Endothelial cell of umbilical vein (primary cell): ENCODE results near the gene MACROH2A1. TPM values are rescaled to one million over a fixed set of nuclear protein-coding genes. Genes with fewer than 3 reads are reported as not detected.

Source experiments
- BruUV-seq: library from RNA; stranded (reverse); fragments of 400-500 nt; replicated peaks from 2 replicates; lab custom pipeline; 2021; lab: Mats Ljungman, UMichigan
- CTCF ChIA-PET: fragments of 300-600, 350-600 bp; sonication (Branson Sonifier 250); formaldehyde crosslinking; loops from one replicate; lab custom pipeline; 2021; ENCODE audit warnings: antibody characterized with exemption, inconsistent platforms; lab: Charles Lee
- POLR2A ChIA-PET: fragments of 300-600, 350-600 bp; sonication (Branson Sonifier 250); formaldehyde crosslinking; loops from one replicate; lab custom pipeline; 2021; ENCODE audit warnings: antibody characterized with exemption, inconsistent platforms; lab: Charles Lee
- DNase-seq: peaks from one replicate; pipeline ENCODE4 v3.0.0-alpha.2; 2011; ENCODE audit warnings: low read depth, low spot score
- FAIRE-seq: peaks from 2 replicates; lab custom pipeline; 2011; peaks lifted over from hg19 to GRCh38; lab: Jason Lieb, UNC
- H2AFZ ChIP-seq: 2 replicates; pipeline ENCODE4 v1.6.0; 2012; ENCODE audit warnings: low read depth, low read length, control low read depth, inconsistent platforms
- H3K27ac ChIP-seq: 2 replicates; pipeline ENCODE4 v1.5.1; 2011; ENCODE audit warnings: low read depth, mild to moderate bottlenecking, control low read depth, low read length, moderate library complexity; ENCODE audit not compliant: insufficient read depth
- H3K27me3 ChIP-seq, 2 experiments: 2 replicates each; pipeline versions ENCODE4 v1.6.0 to v1.6.1; 2011; ENCODE audit warnings: low read length in 2 of 2, mixed read lengths in 1 of 2; ENCODE audit not compliant: control insufficient read depth in 2 of 2, insufficient read depth in 2 of 2
- H3K36me3 ChIP-seq, 2 experiments: 2 replicates in 1 of 2; 3 replicates in 1 of 2; pipeline ENCODE4 v1.5.1; 2011; ENCODE audit warnings: low read length in 2 of 2, mild to moderate bottlenecking in 1 of 2, moderate library complexity in 1 of 2; ENCODE audit not compliant: control insufficient read depth in 2 of 2, insufficient read depth in 2 of 2; ENCODE audit errors: extremely low read depth in 1 of 2
- H3K4me1 ChIP-seq: 3 replicates; pipeline ENCODE4 v1.5.1; 2011; ENCODE audit warnings: mild to moderate bottlenecking, low read length; ENCODE audit not compliant: control insufficient read depth, insufficient read depth; ENCODE audit errors: extremely low read depth
- H3K4me2 ChIP-seq: 2 replicates; pipeline ENCODE4 v1.6.1; 2011; ENCODE audit warnings: low read length, control low read depth, mixed read lengths; ENCODE audit not compliant: insufficient read depth
- H3K4me3 ChIP-seq, 3 experiments: fragments of 200-600 bp in 1 of 3; sonication (generic), shearing (Covaris generic) in 1 of 3; replicated peaks in 1 of 3; 2 replicates each; pipeline ENCODE4 v1.5.1; 2011 to 2016; ENCODE audit warnings: control low read depth in 3 of 3, low read length in 3 of 3, mild to moderate bottlenecking in 2 of 3, inconsistent platforms in 1 of 3, low read depth in 1 of 3, moderate library complexity in 1 of 3; ENCODE audit not compliant: insufficient read depth in 1 of 3
- H3K79me2 ChIP-seq: 2 replicates; pipeline ENCODE4 v1.6.0; 2012; ENCODE audit warnings: low read length, inconsistent platforms; ENCODE audit not compliant: control insufficient read depth, insufficient read depth
- H3K9ac ChIP-seq: replicated peaks from 2 replicates; pipeline ENCODE3; 2011; ENCODE audit warnings: low read length, control low read depth; ENCODE audit not compliant: insufficient read depth; ENCODE audit errors: extremely low read depth
- H3K9me1 ChIP-seq: replicated peaks from 3 replicates; pipeline ENCODE4 v1.6.0; 2011; ENCODE audit warnings: mild to moderate bottlenecking, low read length; ENCODE audit not compliant: control insufficient read depth, insufficient read depth; ENCODE audit errors: extremely low read depth
- H3K9me3 ChIP-seq: replicated peaks from 2 replicates; pipeline ENCODE4 v1.5.1; 2012; ENCODE audit warnings: low read length, inconsistent platforms; ENCODE audit not compliant: control insufficient read depth, insufficient read depth
- H4K20me1 ChIP-seq: replicated peaks from 2 replicates; pipeline ENCODE3; 2011; ENCODE audit warnings: mild to moderate bottlenecking, low read length; ENCODE audit not compliant: control insufficient read depth, insufficient read depth; ENCODE audit errors: extremely low read depth
- EZH2 ChIP-seq: IDR thresholded peaks from 2 replicates; pipeline ENCODE4 v1.6.1; 2012; ENCODE audit warnings: borderline replicate concordance, low read depth, mild to moderate bottlenecking, moderate library complexity, low read length, inconsistent platforms; ENCODE audit not compliant: severe bottlenecking
- FOS ChIP-seq: IDR thresholded peaks from 2 replicates; pipeline ENCODE4 v1.6.1; 2011; ENCODE audit warnings: mild to moderate bottlenecking, low read length, moderate library complexity, borderline replicate concordance; ENCODE audit not compliant: insufficient read depth
- GATA2 ChIP-seq: IDR thresholded peaks from 2 replicates; pipeline ENCODE4 v1.7.0; 2011; ENCODE audit warnings: low read depth, mild to moderate bottlenecking, moderate library complexity, mixed read lengths, low read length; ENCODE audit not compliant: insufficient read length, insufficient read depth
- JUN ChIP-seq: IDR thresholded peaks from 2 replicates; pipeline ENCODE4 v1.6.1; 2011; ENCODE audit warnings: borderline replicate concordance, low read depth; ENCODE audit not compliant: insufficient read length, insufficient read depth
- MYC ChIP-seq: IDR thresholded peaks from one replicate; pipeline ENCODE4 v1.6.1; 2011; ENCODE audit warnings: mild to moderate bottlenecking, low read depth, low read length
- POLR2A ChIP-seq: IDR thresholded peaks from 2 replicates; pipeline ENCODE4 v1.6.1; 2012; ENCODE audit warnings: low read depth, mild to moderate bottlenecking, control low read depth, low read length
- POLR2AphosphoS5 ChIP-seq: IDR thresholded peaks from 2 replicates; pipeline ENCODE4 v1.6.1; 2012; ENCODE audit warnings: low read depth, mild to moderate bottlenecking, control low read depth, low read length, moderate library complexity; ENCODE audit not compliant: insufficient read depth
- dilution Hi-C: fragments of 300-500 bp; cut with MboI; formaldehyde crosslinking; loops from one replicate; pipeline ENCODE4 v1.15.0; 2019; ENCODE audit warnings: low sequenced_read_pairs; ENCODE audit not compliant: extremely low pct_ligation_motif_present
- intact Hi-C: fragments of 100-400 bp; cut with micrococcal nuclease; formaldehyde crosslinking; loops from one replicate; pipeline ENCODE4 v1.10.0; 2022
- polyA plus RNA-seq, 4 experiments: library from polyadenylated mRNA; depleted of rRNA in 3 of 4; stranded (reverse) in 3 of 4; unstranded in 1 of 4; fragments of >200 nt; gene quantifications; 2 replicates each; pipeline versions ENCODE4 v1.2.1 to v1.2.3, GENCODE V29; 2011 to 2012; ENCODE audit warnings: missing spikeins in 1 of 4
- total RNA-seq: library from RNA; stranded (reverse); gene quantifications from 2 replicates; pipeline ENCODE4 v1.2.3, GENCODE V29; 2021
- TF ChIP-seq, protein P1 (sequence below), 2 donors: IDR thresholded peaks; 1 replicate in 1 of 2; 2 replicates in 1 of 2; pipeline ENCODE4 v1.5.1; 2011; ENCODE audit warnings: low read length in 2 of 2, mild to moderate bottlenecking in 2 of 2, moderate library complexity in 2 of 2, control low read depth in 1 of 2, inconsistent platforms in 1 of 2, low read depth in 1 of 2; ENCODE audit not compliant: insufficient read depth in 1 of 2; ENCODE audit errors: extremely low read depth in 1 of 2
- TF ChIP-seq, protein P2 (sequence below): IDR thresholded peaks from 2 replicates; pipeline ENCODE4 v1.6.1; 2011; ENCODE audit not compliant: insufficient read depth, insufficient read length

Gene MACROH2A1
- total and polyA plus RNA-seq, 2 donors (not counting 3 experiments of a cell fraction or from before 2014, with no cell fraction given), result 89.3 to 147 TPM

DNA sequence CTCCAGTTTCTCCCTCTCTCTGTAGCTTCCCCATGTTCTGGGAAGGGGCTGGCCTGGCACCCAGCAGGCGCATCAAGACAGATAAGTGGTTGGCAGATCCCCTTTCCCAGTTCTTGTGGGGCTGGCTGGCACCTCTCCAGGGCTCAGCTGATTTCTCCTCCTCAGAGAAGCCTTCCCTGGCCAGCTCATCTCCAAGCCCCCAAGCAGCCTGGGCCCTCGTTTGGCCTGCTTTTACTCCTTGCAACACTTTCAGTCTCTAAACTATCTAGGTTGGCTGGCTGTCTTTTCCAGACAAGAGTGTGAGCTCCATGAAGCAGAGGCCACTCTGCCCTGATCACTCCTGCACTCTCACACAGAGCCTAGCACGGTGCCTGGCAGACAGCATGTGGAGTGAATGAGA, 13.5 kb downstream of the MACROH2A1 start:
- CTCF ChIA-PET, result interaction anchor here (1.2 to 1.4 kb wide), 2 partner anchors 9 to 10 kb away, joined by 3 read pairs; no protein-coding TSS in a partner anchor
- H3K79me2 ChIP-seq, result peaks cover 46% of the 10 kb centered on the region
- H3K4me3 ChIP-seq, result no peak overlapping the region
- dilution Hi-C loops (no loop called here), intact Hi-C loops (no loop called here)
- peaks cover 21% of the 10 kb centered on the region for H3K4me1 ChIP-seq
- no peak overlapping the region for H2AFZ ChIP-seq
- peak overlapping the region; percentile 44 for H3K27ac ChIP-seq
- BruUV-seq, result no TSS peak
- FAIRE-seq (no peak), DNase-seq (no peak)
- TF ChIP-seq POLR2A (no peak), GATA2 (no peak), JUN (no peak), FOS (no peak), EZH2 (no peak), MYC (no peak), POLR2AphosphoS5 (no peak)
- TF ChIP-seq, protein P1, sequence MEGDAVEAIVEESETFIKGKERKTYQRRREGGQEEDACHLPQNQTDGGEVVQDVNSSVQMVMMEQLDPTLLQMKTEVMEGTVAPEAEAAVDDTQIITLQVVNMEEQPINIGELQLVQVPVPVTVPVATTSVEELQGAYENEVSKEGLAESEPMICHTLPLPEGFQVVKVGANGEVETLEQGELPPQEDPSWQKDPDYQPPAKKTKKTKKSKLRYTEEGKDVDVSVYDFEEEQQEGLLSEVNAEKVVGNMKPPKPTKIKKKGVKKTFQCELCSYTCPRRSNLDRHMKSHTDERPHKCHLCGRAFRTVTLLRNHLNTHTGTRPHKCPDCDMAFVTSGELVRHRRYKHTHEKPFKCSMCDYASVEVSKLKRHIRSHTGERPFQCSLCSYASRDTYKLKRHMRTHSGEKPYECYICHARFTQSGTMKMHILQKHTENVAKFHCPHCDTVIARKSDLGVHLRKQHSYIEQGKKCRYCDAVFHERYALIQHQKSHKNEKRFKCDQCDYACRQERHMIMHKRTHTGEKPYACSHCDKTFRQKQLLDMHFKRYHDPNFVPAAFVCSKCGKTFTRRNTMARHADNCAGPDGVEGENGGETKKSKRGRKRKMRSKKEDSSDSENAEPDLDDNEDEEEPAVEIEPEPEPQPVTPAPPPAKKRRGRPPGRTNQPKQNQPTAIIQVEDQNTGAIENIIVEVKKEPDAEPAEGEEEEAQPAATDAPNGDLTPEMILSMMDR (IDR thresholded peaks at IDR 0.05; ENCODE audit: extremely low read depth in 1 of 2, insufficient read depth in 1 of 2, low read depth in 1 of 2, low read length in 2 of 2), result no peak
- TF ChIP-seq, protein P2, sequence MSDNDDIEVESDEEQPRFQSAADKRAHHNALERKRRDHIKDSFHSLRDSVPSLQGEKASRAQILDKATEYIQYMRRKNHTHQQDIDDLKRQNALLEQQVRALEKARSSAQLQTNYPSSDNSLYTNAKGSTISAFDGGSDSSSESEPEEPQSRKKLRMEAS, result no peak
- H3K9me3 ChIP-seq, result no peaks in the 10 kb centered on the region
- peaks cover 18 to 21% of the 10 kb centered on the region in 2 experiments for H3K36me3 ChIP-seq
- H3K4me2 ChIP-seq, result no peak overlapping the region
- no peaks in the 10 kb centered on the region for H3K9me1 ChIP-seq
- no peak overlapping the region for H3K9ac ChIP-seq
- peaks cover 8% of the 10 kb centered on the region for H4K20me1 ChIP-seq
- POLR2A ChIA-PET, result no interaction called here
- H3K27me3 ChIP-seq, result no peaks in the 10 kb centered on the region
